Measurements from ENCODE around the gene RFC2. TPM values are rescaled to one million over a fixed set of nuclear protein-coding genes. Genes with fewer than 3 reads are reported as not detected.

RFC2 gene
- total RNA-seq, 1 experiment from 2014 or later = 75.6 TPM

DNA sequence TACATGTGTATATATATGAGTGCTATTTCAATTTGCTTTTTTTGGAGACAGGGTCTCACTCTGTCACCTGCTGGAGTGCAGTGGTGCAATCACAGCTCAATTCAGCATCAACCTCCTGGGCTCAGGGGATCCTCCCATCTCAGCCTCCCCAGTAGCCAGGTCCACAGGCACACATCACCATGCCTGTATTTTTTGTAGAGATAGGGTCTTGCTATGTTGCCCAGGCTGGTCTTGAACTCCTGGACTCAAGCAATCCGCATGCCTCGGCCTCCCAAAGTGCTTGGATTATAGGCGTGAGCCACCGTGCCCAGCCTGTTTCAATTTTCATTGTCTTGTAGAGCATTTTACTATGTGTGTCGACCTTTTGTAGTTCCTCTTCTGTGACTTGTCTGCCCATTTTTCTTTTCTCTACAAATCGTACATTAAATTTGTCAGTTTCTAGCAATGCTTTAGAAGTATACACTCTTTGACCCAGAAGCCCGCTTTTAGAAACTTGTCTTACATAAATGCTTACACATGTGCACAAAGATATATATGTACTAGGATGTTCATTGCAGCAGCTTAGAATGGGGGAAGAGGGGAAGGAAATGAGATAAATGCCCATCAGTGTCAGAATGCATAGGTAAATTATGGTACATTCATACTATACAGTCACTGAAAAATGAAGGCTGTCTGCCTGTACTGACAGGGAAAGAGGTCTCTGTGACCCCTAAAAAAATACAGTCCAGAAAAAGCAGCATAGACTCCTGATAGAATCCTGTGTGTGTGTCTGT is 12.2 kb upstream of the RFC2 start:
- ChIA-PET POLR2A (no interaction called here), CTCF (no interaction called here), RAD21 (ENCODE audit: low non-redundant PET in 1 of 2, low total read pairs in 2 of 2, uncharacterized antibody in 2 of 2, unreplicated experiment in 2 of 2) (no interaction called here)
- BruUV-seq (replicated peaks) = no TSS peak
- no peak overlapping the region for H3K4me3 ChIP-seq (replicated peaks in 1 of 2; ENCODE audit: low read depth in 1 of 2, low read length in 2 of 2)
- H3K9me2 ChIP-seq (ENCODE audit: insufficient read depth) = no peaks in the 10 kb centered on the region
- H3K9ac ChIP-seq (ENCODE audit: low read length) = no peak overlapping the region
- no peaks in the 10 kb centered on the region for H4K20me1 ChIP-seq (ENCODE audit: insufficient read depth)
- no peaks in the 10 kb centered on the region for H3K27me3 ChIP-seq (ENCODE audit: insufficient read depth, low read length)
- no peaks in the 10 kb centered on the region for H3K79me2 ChIP-seq (ENCODE audit: insufficient read depth, low read length)
- DNase-seq (ENCODE audit: low read depth, low spot score) (no peak), ATAC-seq (no peak)
- no peaks in the 10 kb centered on the region for H3K36me3 ChIP-seq (ENCODE audit: control insufficient read depth in 1 of 2, insufficient read depth in 2 of 2, low read length in 2 of 2)
- no peak overlapping the region for H2AFZ ChIP-seq (ENCODE audit: low read depth, low read length, poor library complexity, severe bottlenecking)
- H3K9me3 ChIP-seq (ENCODE audit: control insufficient read depth in 1 of 2, insufficient read depth in 1 of 2, low read depth in 1 of 2, low read length in 2 of 2) = no peaks in the 10 kb centered on the region
- no peak for TF ChIP-seq EGR1 (IDR thresholded peaks at IDR 0.05; ENCODE audit: low read depth)
- no peak for TF ChIP-seq TCF7L2 (IDR thresholded peaks at IDR 0.05; ENCODE audit: borderline replicate concordance, extremely low read depth, insufficient read depth, insufficient read length)
- no peak for TF ChIP-seq RAD21 (IDR thresholded peaks at IDR 0.05; ENCODE audit: low read depth)
- TF ChIP-seq REST (IDR thresholded peaks at IDR 0.05; ENCODE audit: low read depth) = no peak
- no peak for TF ChIP-seq EZH2phosphoT487 (IDR thresholded peaks at IDR 0.05; ENCODE audit: borderline replicate concordance)
- TF ChIP-seq ZFX (IDR thresholded peaks at IDR 0.05) = no peak
- TF ChIP-seq, protein P1, sequence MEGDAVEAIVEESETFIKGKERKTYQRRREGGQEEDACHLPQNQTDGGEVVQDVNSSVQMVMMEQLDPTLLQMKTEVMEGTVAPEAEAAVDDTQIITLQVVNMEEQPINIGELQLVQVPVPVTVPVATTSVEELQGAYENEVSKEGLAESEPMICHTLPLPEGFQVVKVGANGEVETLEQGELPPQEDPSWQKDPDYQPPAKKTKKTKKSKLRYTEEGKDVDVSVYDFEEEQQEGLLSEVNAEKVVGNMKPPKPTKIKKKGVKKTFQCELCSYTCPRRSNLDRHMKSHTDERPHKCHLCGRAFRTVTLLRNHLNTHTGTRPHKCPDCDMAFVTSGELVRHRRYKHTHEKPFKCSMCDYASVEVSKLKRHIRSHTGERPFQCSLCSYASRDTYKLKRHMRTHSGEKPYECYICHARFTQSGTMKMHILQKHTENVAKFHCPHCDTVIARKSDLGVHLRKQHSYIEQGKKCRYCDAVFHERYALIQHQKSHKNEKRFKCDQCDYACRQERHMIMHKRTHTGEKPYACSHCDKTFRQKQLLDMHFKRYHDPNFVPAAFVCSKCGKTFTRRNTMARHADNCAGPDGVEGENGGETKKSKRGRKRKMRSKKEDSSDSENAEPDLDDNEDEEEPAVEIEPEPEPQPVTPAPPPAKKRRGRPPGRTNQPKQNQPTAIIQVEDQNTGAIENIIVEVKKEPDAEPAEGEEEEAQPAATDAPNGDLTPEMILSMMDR (IDR thresholded peaks at IDR 0.05 in 2 of 3, conservative IDR thresholded peaks at IDR 0.05 in 1 of 3; ENCODE audit: borderline replicate concordance in 1 of 3, insufficient read depth in 1 of 3, low read depth in 2 of 3, low read length in 2 of 3) = no peak
- no peak for TF ChIP-seq CBX3 (IDR thresholded peaks at IDR 0.05; ENCODE audit: low read depth)
- no peak for TF ChIP-seq SRF (IDR thresholded peaks at IDR 0.05; ENCODE audit: low read depth)
- TF ChIP-seq EZH2 (IDR thresholded peaks at IDR 0.05) = no peak
- TF ChIP-seq YY1 (IDR thresholded peaks at IDR 0.05; ENCODE audit: extremely low read depth, insufficient replicate concordance, low read depth, low read length) = no peak
- no peak for TF ChIP-seq SIN3A (IDR thresholded peaks at IDR 0.05; ENCODE audit: low read depth)
- no peak for TF ChIP-seq MAX (IDR thresholded peaks at IDR 0.05)
- intact Hi-C loops (cut with micrococcal nuclease) = no loop called here
- H3K4me1 ChIP-seq (ENCODE audit: control insufficient read depth in 1 of 2, insufficient read depth in 2 of 2, low read length in 2 of 2) = peaks cover 6 to 14% of the 10 kb centered on the region in 2 experiments
- no peak overlapping the region for H3K27ac ChIP-seq (ENCODE audit: low read depth, low read length)
- no peak overlapping the region for H3K4me2 ChIP-seq (ENCODE audit: low read length)
